ENCODE results near the gene UNC50.
A peak's percentile ranks its signal among the peaks of the same experiment; 100 is the strongest.
"Not testable (repeated sequence)": the region's sequence is repeated elsewhere in the genome, so short reads cannot be mapped to it uniquely, and the experiment has no call there.

Gene UNC50

GRCh38 chr2:98576666-98577312 lies 31.6 kb upstream of the UNC50 start:
- DNase-seq (ENCODE audit: low read depth) = no peak

GRCh38 chr2:98577313-98577712 lies 31.1 kb upstream of the UNC50 start:
- DNase-seq (ENCODE audit: low read depth) = no peak

- DNase-seq (ENCODE audit: low read depth) = no peak
Observed at GRCh38 chr2:98578231-98578630, 30.2 kb upstream of the UNC50 start.

GRCh38 chr2:98579926-98580325 lies 28.5 kb upstream of the UNC50 start:
- DNase-seq (ENCODE audit: low read depth) = no peak

GRCh38 chr2:98580656-98581284 lies 27.6 kb upstream of the UNC50 start:
- no peak for DNase-seq (ENCODE audit: low read depth)

- DNase-seq (ENCODE audit: low read depth) = no peak
Observed at GRCh38 chr2:98582523-98582922, 25.9 kb upstream of the UNC50 start.

GRCh38 chr2:98583276-98583675 lies 25.1 kb upstream of the UNC50 start:
- DNase-seq (ENCODE audit: low read depth) = no peak

GRCh38 chr2:98583816-98584618 lies 24.4 kb upstream of the UNC50 start:
- DNase-seq (ENCODE audit: low read depth) = no peak

GRCh38 chr2:98585386-98585785 lies 23.0 kb upstream of the UNC50 start:
- no peak for DNase-seq (ENCODE audit: low read depth)

- no peak for DNase-seq (ENCODE audit: low read depth)
Observed at GRCh38 chr2:98586551-98587140, 21.7 kb upstream of the UNC50 start.

GRCh38 chr2:98588880-98589431 lies 19.4 kb upstream of the UNC50 start:
- no peak for DNase-seq (ENCODE audit: low read depth)

- DNase-seq (ENCODE audit: low read depth) = no peak
Observed at GRCh38 chr2:98589489-98589888, 18.9 kb upstream of the UNC50 start.

- DNase-seq (ENCODE audit: low read depth) = no peak
Observed at GRCh38 chr2:98592565-98592964, 15.8 kb upstream of the UNC50 start.

GRCh38 chr2:98594665-98595064 lies 13.7 kb upstream of the UNC50 start:
- DNase-seq (ENCODE audit: low read depth) = not testable (repeated sequence)

GRCh38 chr2:98598781-98599428 lies 9.5 kb upstream of the UNC50 start:
- peak; percentile 52 for DNase-seq (ENCODE audit: low read depth)

GRCh38 chr2:98601532-98602132 lies 6.8 kb upstream of the UNC50 start:
- peak; percentile 26 for DNase-seq (ENCODE audit: low read depth)

GRCh38 chr2:98604547-98604946 lies 3.8 kb upstream of the UNC50 start:
- peak; percentile 34 for DNase-seq (ENCODE audit: low read depth)

GRCh38 chr2:98605076-98605475 lies 3.3 kb upstream of the UNC50 start:
- DNase-seq (ENCODE audit: low read depth) = no peak

GRCh38 chr2:98606431-98606830 lies 2.0 kb upstream of the UNC50 start:
- DNase-seq (ENCODE audit: low read depth) = no peak

- no peak for DNase-seq (ENCODE audit: low read depth)
Observed at GRCh38 chr2:98607104-98607503, 1.3 kb upstream of the UNC50 start.

GRCh38 chr2:98607741-98608115 lies 661 bp upstream of the UNC50 start:
- DNase-seq (ENCODE audit: low read depth) = peak; percentile 8
